GM18951 (cell line): ENCODE measurements around the gene OR7A17.

Experiments
- POLR2A ChIP-seq: IDR thresholded peaks from 4 replicates; pipeline ENCODE4 v1.6.1; 2011; ENCODE audit warnings: mild to moderate bottlenecking; ENCODE audit not compliant: insufficient read length, insufficient read depth; ENCODE audit errors: extremely low read depth
- in situ Hi-C: fragments of 300-500 bp; cut with MboI; formaldehyde crosslinking; loops from one replicate; pipeline ENCODE4 v1.12.0; 2022; ENCODE audit warnings: low sequenced_read_pairs, mixed read lengths, inconsistent platforms; ENCODE audit not compliant: unreplicated experiment

OR7A17 gene

GRCh38 chr19:14835011-14835410 lies 50.9 kb downstream of the OR7A17 start, which contains the start of the genes OR7A5 and OR7C1:
TSS of gene OR7A5 (minus strand) at chr19:14835185. CDS start at chr19:14828241, 6,944 bp downstream.
TSS of gene OR7C1 (minus strand) at chr19:14835185. CDS start at chr19:14800136, 35,049 bp downstream.
- in situ Hi-C loops: no loop called here
- no peak for TF ChIP-seq POLR2A

- in situ Hi-C loops: no loop called here
- no peak for TF ChIP-seq POLR2A
These were observed 55.2 kb downstream of the OR7A17 start for GRCh38 chr19:14830702-14831101.
